Gastrocnemius medialis (tissue), 4 donors: ENCODE data around the gene TCHHL1.

Experiments used
- CTCF ChIP-seq, 5 experiments: fragments of 450-650 bp in 3 of 5; fragments of 200-600 bp in 2 of 5; sonication (generic) in 2 of 5; IDR thresholded peaks in 4 of 5; conservative IDR thresholded peaks in 1 of 5; 1 replicate in 4 of 5; 2 replicates in 1 of 5; pipeline ENCODE4 v1.5.1; 2016 to 2019; ENCODE audit warnings: antibody characterized with exemption in 5 of 5, mild to moderate bottlenecking in 3 of 5, moderate library complexity in 3 of 5
- POLR2A ChIP-seq, 2 donors: fragments of 450-650 bp; IDR thresholded peaks; one replicate each; pipeline ENCODE4 v1.6.1; 2017; ENCODE audit warnings: antibody characterized with exemption in 2 of 2, mild to moderate bottlenecking in 2 of 2, moderate library complexity in 2 of 2

DNA sequence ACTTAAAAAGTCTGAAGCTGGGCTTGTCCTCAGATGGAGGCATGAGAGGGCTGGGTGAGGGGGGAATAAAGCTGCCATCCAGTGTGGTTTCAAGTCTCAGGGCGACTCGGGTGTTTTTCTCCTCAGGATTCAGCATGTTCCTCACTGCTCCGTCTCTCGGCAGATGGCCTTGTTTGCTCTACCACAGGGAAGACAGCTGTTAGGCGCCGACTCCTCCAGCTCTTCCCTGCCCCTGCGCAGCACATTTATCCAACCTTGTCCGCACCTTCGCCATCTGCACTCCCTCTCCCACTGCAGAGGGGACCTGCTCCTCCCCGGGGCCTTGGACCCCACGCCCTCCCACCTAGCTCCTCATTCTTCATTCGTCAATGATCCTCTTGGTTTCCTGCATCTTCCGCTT lies 35.5 kb downstream of the TCHHL1 start:
- TF ChIP-seq CTCF (IDR thresholded peaks at IDR 0.05 in 4 of 5, conservative IDR thresholded peaks at IDR 0.05 in 1 of 5) (no peak), POLR2A (IDR thresholded peaks at IDR 0.05) (no peak)
